GM19351 (cell line): ENCODE data around the gene ETFB.

ENCODE experiments used
- ATAC-seq: cut with Tn5 transposase; IDR thresholded peaks from one replicate; pipeline ENCODE4 v1.9.1; 2021; ENCODE audit warnings: mild to moderate bottlenecking, moderate library complexity; ENCODE audit not compliant: unreplicated experiment

ETFB gene

DNA sequence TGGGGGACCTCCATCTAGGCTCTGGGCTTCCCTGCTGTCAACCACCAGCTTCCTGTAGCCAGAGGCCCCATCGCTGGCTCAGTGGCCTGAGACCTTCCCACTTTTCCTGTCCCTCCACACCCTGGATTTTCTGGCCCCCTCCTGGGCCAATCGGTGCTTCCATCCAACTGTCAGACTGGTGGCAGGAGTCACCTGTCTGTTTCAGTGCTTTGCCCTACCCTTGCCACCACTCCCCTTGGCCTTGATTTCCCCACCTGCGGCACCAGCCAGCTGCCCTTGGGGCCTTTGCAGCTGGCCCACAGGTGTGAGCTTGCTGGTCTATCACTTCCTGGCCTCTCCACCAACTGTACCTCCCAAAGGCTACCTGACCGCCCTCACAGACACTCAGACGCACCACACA lies 36.8 kb downstream of the ETFB start:
- ATAC-seq, result no peak

DNA sequence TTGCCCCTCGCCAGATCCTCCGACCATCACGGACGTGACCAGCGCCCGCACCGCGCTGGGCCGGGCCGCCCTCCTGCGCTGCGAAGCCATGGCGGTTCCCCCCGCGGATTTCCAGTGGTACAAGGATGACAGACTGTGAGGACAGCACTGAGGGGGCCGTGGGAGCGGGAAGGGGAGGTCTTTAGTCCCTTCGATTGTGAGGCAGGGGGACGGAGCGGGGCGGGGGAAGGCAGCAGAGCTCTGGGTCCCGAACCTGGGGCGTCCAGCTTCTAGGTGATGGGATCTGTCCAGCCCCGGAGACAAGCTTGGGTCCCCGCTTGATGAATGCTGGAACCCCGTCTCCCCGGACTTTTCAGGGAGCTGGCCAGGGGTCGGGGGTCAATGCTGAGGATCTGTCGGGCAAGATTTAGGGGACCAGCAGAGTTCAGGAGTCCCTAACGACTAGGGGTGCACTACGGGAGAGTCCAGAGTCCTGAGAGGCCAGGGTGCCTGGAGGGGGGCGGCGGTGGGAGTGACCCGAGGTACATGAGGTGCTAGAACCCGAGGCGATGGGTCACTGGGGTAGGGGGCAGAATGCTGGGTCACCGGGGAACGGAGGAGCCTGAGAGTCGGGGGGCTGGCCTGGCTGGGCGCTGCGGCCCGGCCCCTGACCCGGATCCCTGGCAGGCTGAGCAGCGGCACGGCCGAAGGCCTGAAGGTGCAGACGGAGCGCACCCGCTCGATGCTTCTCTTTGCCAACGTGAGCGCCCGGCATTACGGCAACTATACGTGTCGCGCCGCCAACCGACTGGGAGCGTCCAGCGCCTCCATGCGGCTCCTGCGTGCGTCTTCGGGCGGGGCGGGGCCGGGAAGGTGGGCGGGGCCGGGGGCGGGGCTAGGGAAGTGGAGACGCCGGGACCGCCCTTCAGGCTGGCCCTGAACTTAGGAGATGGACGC lies 38.9 kb downstream of the ETFB start:
- ATAC-seq, result no peak

DNA sequence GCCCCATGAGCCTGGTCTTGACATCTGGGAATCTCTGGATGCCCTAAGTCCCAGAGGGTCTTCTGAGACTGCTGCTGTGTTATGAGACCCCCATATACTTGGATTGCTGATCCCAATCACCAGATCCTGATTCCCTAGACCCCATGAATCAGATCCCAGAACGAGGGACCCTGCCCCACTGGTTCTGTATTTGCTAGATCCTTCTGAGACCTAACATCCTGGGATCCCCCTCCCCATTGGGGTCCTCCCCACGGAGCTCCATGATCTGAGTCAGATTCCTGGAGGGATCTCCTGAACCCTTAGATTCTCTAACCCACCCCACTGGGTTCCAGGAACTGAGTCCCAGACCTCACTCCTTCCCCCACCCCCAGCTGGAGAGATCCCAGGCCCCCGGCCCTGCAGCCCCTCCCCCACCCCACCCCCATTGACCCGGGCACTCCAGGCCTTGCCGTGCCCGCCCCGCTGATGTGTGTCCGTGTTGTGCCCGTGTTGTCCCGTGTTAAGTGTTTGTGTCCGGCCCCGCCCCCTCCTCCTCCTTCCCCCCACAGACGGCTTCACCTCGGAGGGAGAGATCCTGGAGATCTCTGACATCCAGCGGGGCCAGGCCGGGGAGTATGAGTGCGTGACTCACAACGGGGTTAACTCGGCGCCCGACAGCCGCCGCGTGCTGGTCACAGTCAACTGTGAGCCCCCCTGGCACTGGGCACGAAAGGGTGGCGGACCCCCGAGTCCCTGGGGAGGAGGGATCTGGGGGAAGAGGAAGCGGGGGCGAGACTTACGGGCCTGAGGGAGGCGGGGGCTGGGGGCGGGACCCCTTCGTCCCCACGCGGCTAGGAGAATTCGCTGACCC lies 39.7 kb downstream of the ETFB start:
- no peak for ATAC-seq

DNA sequence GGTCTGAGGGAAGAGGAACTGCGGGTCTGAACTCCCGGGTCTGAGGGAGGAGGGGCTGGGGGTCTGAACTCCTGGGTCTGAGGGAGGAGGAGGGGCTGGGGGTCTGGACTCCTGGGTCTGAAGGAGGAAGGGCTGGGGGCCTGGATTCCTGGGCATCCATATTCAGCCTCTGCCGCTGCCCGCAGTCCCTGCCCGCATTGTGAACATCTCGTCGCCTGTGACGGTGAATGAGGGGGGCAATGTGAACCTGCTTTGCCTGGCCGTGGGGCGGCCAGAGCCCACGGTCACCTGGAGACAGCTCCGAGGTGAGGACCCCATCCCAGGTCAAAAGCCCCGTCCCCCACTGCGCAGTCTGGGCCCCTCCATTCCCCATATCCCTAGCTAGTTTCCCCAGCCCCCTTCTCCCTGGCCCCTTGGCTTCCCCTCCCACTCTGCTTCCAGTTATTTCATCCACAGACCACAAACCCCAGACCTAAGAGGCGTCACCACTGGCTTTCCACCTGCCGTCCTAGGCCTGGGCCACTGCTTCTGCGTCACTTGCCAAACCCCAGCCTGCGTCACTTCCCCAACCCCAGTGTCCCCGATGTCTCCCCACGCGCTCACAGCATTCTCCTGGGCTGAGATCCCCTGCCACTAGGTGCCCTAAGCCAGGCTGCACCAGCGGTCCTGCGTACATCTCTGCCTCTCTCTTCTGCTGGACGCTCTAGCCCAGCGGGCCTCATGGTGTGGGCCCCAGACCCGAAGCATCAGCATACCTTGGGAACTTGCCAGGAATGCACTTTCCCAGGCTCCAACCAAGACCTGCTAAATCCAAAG lies 40.8 kb downstream of the ETFB start:
- ATAC-seq, result no peak

DNA sequence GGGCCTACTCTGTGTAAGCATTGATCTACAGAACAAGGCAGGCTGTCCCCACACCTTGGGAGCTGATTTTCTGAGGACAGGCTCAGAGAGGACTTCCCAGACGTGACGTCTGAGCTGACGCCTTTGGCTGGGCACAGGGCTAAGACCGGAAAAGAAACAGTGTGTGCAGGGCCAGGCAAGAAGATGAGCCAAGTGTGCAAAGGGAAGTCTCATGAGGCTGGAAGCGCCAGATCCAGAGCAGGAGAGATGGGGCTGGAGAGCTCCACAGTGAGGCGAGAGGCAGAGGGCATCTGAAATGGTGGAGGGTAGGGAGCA lies 42.1 kb downstream of the ETFB start:
- ATAC-seq, result no peak

DNA sequence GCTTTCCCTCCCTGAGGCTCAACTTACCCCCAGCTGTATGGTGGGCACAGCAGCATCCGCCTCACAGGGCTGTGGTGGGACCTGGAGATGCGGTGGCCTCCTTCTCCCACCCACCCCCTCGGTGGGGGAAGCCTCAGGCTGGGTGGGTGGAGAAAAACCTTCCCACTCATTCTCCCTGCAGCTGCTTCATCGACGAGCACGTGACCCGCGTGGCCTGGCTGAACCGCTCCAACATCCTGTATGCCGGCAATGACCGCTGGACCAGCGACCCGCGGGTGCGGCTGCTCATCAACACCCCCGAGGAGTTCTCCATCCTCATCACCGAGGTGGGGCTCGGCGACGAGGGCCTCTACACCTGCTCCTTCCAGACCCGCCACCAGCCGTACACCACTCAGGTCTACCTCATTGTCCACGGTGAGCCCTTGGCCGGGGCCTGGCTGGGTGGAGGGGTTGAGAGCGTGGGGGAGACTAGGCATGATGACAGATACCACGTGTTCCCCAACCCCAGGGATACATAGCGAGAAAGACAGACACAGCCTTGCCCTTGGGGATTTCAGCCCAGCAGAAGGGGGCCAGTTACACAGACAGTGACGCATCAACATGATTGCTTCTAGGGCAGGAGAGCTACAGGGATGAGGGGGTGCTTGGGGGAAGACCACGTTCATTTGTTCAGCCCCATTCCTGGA lies 42.6 kb downstream of the ETFB start:
- no peak for ATAC-seq

DNA sequence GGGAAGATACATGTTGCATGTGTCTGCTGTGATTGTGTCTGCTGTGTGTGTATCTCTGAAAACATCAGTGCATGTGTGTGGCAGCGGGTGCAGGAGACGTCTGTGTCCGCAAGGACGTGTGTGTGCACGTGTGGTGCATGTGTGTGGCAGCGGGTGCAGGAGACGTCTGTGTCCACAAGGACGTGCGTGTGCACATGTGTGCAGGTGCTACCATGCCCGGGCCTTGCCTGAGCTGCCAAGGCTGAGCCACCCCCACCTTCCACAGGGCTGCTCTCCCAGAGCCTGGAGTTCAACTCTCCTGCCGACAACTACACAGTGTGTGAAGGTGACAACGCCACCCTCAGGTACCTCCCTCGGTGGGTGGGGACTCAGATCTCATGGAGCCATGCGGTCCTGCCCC lies 44.4 kb downstream of the ETFB start:
- no peak for ATAC-seq

DNA sequence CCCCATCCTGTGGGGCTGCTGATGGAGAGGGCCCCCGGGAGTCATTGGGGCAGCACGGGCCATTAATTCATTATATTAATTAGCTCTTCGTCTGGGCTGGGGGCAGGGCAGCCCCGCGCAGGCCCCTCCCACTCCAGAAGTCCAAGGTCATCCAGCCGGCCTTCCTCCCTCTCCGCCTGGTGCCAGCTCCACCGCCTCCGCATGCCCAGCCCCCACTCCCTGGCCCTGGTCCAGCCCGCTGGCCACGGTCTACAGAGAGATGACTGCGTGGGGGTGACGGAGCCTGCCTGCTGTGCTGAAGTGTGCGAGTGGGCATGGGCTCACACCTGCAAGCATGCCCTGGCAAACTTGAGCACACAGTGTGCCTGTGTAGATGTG lies 45.9 kb downstream of the ETFB start:
- ATAC-seq, result no peak

DNA sequence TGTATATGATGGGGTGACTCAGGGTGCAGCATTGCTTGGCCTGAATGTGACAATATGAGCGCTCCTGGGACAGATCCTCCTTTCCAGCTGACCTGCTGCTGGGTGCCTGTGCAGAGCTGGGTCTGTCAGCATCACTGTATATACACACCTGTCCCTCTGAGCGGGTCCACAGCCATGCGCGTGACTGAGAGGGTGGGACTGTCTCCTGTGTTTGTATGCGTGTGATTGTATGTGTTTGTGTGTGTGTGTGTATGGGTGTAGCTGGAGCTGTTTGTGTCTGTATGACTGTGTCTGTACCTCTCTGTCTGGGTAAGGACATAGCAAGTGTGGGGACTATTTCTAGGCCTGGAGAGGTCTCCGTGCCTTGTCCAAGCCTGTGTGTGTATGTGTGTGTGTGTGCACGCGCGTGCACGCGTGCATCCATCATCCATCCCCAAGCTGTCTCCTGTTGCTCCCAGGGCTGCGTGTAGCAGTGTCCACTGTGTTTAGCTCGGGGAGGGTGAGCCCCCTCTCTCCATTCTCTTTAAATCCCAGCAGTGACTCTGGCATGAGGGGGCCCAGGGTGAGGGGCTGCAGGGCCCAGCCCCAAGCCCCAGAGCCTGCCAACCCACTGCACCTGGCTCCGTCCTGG lies 46.4 kb downstream of the ETFB start:
- no peak for ATAC-seq

DNA sequence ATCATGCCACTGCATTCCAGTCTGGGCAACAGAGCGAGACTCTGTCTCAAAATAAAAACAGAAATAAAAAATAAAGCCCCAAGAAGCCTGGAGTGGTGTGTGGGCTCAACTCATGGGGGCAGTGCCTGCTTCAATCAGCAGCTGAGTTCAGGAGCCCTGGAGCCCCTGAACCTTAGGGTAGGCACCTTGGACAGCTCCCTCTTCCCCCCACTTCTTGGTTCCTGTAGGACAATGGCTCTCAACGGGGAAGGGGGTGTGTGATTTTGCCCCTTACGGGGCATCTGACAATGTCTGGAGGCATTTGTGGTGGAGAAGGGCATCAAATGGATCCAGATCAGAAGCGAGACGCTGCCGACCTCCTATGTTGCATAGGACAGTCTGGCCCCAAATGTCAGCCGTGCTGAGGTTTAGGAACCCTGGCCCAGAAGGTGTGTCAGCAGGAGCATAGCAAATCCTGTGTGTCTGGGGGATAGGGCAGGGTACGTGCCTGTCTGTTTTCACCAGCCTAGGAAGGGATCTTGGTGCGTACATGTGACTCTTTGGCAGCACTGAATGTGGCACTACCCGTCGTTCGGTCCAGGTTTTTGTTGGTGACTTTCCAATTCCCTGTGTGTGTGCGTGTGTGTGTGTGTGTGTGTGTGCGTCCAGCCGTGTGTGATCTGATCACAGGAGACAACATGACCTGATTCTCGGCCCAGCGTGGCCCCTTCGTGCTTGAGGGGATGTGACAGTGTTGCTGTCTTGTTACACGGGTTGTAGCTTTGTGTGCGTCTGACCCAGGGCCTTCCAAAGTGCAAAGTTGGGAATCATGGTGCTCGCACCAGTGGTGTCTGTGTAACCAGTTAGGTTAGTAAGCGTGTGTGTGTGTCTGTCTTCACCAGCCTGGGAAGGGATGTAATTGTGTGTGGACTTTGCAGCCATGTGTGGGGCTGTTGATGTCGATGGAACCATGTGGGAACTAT lies 47.2 kb downstream of the ETFB start:
- no peak for ATAC-seq

DNA sequence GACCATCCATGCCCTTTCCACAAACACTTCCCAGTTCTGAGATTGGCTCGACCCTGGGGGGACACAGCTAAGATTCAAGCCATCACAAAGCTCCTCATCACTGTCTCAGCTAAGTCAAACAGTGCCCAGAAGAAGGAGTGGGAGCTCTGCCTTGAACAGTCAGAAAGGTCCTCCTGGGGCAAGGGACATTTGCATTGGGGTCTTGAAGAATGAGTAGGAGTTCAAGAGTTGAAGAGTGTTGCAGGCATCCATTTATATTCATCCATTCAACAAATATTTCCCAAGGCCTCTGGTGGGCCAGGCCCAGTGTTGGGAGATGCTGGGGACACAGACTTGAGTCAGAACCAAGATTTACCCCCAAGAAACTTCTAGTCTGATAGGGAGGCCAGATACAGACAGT lies 48.2 kb downstream of the ETFB start:
- ATAC-seq, result no peak

DNA sequence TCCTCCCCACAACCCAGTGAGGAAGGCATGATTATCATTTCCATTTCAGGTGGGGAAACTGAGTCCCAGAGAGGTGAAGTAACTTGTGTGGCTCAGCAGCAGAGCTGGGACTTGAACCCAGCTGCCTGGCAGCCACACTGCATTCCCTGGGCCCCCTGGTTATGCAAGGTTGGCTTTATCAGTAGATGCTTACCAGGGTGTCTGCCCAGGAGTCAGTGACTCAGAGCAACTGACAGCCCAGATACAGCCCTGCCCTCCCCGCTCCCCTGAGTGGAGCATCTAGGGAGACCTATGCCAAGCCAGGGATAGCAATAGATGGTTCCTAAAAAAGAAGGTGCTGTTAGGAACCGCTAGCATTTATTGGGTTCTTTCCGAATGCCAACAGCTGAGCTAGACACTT lies 48.8 kb downstream of the ETFB start:
- no peak for ATAC-seq

DNA sequence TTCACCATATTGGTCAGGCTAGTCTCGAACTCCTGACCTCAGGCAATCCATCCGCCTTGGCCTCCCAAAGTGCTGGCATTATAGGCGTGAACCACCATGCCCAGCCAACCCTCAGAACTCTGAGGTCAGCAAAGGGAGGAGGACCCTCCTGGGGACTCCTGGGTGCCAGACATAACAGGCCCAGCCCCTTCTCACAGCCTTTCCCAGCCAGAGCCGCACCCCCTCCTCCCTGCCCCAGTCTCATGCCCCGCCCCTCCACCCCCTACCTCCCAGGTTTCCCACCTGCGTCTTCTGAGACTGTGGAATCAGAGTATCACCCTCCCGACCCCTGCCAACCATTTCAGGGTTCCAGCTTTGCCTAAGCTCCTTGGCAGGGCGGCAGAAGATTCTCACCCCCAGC lies 49.5 kb downstream of the ETFB start:
- ATAC-seq, result no peak

DNA sequence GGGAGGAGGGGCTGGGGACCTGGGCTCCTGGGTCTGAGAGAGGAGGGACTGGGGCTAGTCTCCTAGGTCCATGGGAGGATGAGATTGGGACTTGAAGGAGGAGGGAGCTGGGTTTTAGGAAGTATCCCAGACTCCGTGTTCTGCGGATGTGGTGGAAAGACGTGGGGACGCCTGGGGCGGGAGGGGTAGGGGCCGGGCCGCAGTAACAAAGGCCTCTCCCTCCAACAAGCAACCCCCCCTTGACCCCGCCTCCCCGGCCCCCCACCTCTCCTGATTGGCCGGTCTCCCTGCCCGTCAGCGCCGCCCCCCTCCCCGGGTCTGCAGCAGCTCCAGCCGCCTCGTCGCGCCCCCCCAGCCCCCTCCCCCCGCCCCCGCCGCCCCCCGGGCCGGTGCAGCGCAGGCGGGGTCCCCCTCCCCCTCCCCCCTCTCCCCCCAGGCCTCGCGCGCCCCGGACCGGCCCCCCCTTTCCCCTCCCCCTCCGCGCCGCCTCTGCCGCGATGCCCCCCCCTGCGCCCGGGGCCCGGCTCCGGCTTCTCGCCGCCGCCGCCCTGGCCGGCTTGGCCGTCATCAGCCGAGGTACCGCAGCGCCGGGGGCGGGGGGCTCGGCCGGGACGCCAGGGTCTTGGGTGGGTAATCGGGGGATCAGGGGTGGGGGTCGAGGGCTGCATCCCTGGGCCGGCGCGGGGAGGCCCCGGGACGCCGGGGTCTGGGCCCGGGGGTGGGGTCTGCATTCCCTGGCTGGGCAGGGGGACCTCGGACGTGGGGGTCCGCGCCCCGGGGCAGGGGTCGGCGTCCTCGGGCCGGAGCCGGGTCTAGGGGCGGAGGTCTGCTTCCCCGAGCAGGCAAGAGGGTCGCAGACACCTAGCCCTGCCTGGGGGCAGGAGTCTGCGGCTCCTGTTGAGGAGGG lies 54.6 kb downstream of the ETFB start, which contains the start of gene IGLON5:
IGLON5 (plus strand) TSS at position 294 of the 907 bp plus-strand sequence; CDS start at position 498, 204 bp downstream.
- no peak for ATAC-seq

DNA sequence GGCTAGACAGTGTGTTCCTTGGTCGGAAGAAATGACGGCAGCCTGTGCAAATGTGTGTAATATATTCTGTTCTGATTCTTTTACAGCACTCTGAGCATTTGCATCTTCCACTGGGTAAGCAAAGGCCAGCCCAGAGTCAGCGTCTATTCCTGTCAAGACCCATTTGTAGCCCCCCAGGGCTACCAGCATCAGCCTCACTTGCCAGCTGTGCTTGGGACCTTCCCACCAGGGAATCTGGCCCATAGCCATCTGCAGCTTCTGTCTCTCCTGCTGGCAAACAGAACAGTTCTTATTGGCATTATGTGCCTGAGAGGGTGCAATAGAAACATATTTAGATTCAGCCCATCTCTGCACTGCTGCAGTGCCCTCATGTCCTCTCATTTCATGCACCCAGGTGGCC lies 60.7 kb downstream of the ETFB start:
- no peak for ATAC-seq

DNA sequence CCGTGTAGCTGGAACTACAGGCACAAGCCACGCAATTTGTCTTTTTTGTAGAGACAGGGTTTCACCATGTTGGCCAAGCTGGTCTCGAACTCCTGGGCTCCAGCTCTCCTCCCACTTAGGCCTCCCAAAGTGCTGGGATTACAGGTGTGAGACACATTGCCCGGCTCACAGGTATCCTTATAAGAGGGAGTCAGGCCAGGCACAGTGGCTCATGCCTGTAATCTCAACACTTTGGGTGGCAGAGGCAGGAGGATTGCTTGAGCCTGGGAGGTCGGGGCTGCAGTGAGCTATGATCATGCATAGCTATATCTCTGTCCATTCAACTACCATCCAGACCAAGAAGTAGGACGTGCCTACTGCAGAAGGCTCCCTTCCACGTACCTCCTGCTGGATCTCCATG lies 64.9 kb downstream of the ETFB start:
- no peak for ATAC-seq

DNA sequence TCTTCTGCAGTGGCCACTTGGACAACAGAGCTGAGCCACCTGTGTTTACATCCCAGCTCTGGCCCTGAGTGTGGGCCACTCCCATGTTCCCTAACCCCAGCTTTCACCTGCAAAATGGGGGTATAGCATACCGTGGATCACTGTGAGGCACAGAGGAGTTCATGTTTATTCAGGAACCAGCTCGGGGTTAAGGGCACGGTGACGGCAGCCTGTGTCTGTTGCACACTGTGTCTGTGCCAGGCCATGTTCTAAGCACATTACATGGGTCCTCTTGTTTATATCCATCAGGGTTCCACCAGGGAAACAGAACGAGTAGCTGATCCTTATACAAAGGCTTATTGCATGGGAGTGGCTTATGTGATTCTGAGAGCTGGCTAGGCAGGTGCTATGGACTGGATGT lies 68.8 kb downstream of the ETFB start:
- ATAC-seq, result no peak
